ENCODE data around the gene RIPK3. TPM values are rescaled to one million over a fixed set of nuclear protein-coding genes. Genes with fewer than 3 reads are reported as not detected.

The RIPK3 gene
- total and polyA plus RNA-seq, 12 donors, result 1.7 to 7.1 (median 3.5) TPM

DNA sequence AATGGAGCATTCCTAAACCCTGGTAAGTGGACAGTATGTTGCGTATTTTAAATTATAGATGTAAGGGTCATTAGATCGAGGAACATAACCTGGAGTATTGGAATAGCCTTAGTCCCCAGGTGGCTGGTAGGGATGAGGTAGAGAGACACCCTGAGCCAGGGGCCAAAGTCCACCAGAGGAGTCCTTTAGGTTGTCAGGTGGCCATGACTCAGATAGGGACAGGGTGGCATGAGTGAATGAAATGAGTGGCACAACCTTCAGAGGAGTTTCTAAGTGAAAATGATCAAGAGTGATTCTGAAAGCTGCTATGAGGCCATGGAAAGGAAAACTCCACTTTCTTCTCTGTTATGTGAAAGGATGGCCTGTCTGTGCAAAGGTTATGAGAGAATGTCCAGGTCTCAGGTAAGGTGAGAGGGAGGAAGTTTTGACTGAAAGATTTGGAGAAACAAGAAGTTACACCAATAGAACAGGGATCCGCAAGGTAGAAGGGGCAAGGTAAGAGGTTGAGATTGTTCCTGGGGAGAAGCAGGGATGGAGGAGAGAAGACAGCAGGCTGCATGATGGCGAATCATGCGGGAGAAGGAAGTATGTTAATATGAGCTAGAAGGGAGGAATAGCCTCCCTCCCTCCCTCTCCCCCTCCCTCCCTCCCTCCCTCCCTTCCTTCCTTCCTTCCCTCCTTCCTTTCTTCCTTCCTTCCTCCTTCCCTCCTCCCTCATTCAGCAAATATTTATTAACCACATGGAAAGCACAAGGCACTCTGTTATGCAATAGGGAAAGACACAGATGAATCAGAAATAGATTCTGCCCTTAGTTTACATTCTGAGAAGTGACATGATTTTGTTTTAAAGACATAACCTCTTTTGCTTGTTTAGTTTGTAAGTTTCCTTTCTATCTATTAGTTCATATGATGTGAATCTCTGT is 14.0 kb upstream of the RIPK3 start:
- 71 to 82% methylated on average over 5 of the region's 5 CpGs for WGBS, 2 donors
- intact Hi-C loops (cut with DNase I), result no loop called here
- H3K27ac ChIP-seq, result peak overlapping the region in 1 of 10 donors; percentile 31

DNA sequence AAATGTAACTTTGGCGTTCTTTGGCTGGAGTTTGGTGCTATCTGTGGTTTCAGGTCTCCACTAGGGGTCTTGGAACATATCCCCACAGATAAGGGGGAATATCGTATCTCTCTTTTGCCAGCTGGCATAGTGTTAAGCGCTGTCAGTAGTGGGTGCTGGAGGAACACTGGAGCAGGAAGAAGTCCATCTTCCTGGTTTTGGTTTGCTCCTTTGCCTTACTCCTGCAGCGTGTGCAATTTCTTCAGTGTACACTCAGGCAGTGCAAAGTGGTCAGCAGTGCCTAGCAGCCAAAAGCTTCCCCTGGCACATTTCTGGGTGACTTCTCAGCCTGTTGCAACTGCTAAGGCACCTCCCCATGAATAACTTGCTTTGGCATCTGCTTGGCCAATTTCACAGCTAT is 11.7 kb upstream of the RIPK3 start:
- Histone ChIP-seq H3K4me3 (no peak overlapping the region), H3K36me3 (no peaks in the 10 kb centered on the region), H3K27me3 (peaks cover 0 to 26% (median 14%) of the 10 kb centered on the region in 7 donors), H3K27ac (no peak overlapping the region), H3K9me3 (no peaks in the 10 kb centered on the region), H3K4me1 (peaks cover 0 to 19% (median 6%) of the 10 kb centered on the region in 9 donors)
- WGBS, 2 donors, result 16 to 18% methylated on average over 4 of the region's 4 CpGs
- ATAC-seq (peak; percentile 30 to 61 (median 48)), DNase-seq (no peak)
- TF ChIP-seq, protein P1, sequence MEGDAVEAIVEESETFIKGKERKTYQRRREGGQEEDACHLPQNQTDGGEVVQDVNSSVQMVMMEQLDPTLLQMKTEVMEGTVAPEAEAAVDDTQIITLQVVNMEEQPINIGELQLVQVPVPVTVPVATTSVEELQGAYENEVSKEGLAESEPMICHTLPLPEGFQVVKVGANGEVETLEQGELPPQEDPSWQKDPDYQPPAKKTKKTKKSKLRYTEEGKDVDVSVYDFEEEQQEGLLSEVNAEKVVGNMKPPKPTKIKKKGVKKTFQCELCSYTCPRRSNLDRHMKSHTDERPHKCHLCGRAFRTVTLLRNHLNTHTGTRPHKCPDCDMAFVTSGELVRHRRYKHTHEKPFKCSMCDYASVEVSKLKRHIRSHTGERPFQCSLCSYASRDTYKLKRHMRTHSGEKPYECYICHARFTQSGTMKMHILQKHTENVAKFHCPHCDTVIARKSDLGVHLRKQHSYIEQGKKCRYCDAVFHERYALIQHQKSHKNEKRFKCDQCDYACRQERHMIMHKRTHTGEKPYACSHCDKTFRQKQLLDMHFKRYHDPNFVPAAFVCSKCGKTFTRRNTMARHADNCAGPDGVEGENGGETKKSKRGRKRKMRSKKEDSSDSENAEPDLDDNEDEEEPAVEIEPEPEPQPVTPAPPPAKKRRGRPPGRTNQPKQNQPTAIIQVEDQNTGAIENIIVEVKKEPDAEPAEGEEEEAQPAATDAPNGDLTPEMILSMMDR (IDR thresholded peaks at IDR 0.05), result peak in 1 of 9 donors; percentile 5
- intact Hi-C loops (cut with DNase I), result no loop called here

More for the DNA sequence above, 14.0 kb upstream of the RIPK3 start:
- TF ChIP-seq, protein P1 (IDR thresholded peaks at IDR 0.05), result no peak
- H3K4me1 ChIP-seq, result peaks cover 0 to 19% (median 0%) of the 10 kb centered on the region in 9 donors
- DNase-seq (no peak), ATAC-seq (no peak)
- no peaks in the 10 kb centered on the region for H3K36me3 ChIP-seq
- H3K27me3 ChIP-seq, result peaks cover 0 to 29% (median 14%) of the 10 kb centered on the region in 7 donors
- H3K9me3 ChIP-seq, result no peaks in the 10 kb centered on the region
- no peak overlapping the region for H3K4me3 ChIP-seq

DNA sequence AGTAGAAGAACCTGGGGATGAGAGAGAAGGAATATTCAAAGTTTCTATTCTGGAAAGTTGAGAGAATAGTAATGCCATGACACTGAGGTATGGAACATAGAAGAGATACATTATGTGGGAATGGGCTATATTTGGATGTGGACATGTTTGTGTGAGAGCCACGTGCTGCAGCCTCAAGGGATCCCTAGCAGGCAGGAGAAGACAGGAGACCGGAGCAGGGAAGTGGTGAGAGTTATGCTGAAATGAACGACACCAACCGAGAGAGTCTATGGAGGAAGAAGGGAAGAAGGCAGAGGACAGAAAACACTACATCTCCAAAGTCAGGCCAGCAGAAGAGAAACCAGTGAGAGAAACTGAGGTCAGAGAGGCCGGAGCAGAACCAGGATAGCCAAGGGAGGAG is 10.0 kb upstream of the RIPK3 start:
- DNase-seq (no peak), ATAC-seq (no peak)
- H3K27ac ChIP-seq, result no peak overlapping the region
- WGBS, 2 donors, result 40 to 65% methylated on average over 5 of the region's 5 CpGs
- H3K4me3 ChIP-seq, result no peak overlapping the region
- TF ChIP-seq, protein P1 (IDR thresholded peaks at IDR 0.05), result no peak
- peaks cover 0 to 26% (median 8%) of the 10 kb centered on the region in 7 donors for H3K27me3 ChIP-seq
- H3K36me3 ChIP-seq, result no peaks in the 10 kb centered on the region
- H3K4me1 ChIP-seq, result peaks cover 0 to 17% (median 7%) of the 10 kb centered on the region in 9 donors
- H3K9me3 ChIP-seq, result no peaks in the 10 kb centered on the region
- intact Hi-C loops (cut with DNase I), result no loop called here

DNA sequence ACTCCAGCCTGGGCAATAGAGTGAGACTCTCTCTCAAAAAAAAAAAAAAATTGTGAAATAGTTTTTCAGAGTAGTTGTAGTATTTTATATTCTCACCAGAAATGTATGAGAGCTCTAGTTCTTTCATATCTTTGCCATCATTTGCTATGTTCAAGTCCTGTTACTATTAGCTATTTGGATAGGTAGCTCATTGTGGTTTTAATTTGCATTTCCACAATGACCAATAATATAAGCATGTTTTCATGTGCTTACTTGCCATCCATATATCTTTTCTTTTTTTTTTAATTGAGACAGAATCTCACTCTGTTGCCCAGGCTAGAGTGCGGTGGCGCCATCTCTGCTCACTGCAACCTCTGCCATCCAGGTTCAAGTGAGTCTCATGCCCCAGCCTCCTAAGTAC is 8.4 kb upstream of the RIPK3 start:
- TF ChIP-seq, protein P1 (IDR thresholded peaks at IDR 0.05), result no peak
- H3K36me3 ChIP-seq, result no peaks in the 10 kb centered on the region
- H3K9me3 ChIP-seq, result no peaks in the 10 kb centered on the region
- H3K4me3 ChIP-seq, result no peak overlapping the region
- peaks cover 0 to 20% (median 6%) of the 10 kb centered on the region in 7 donors for H3K27me3 ChIP-seq
- no peak for DNase-seq
- H3K4me1 ChIP-seq, result peaks cover 0 to 17% (median 7%) of the 10 kb centered on the region in 9 donors
- WGBS, 2 donors, result 95 to 98% methylated on average over 2 of the region's 2 CpGs
- ATAC-seq, result no peak
- intact Hi-C loops (cut with DNase I), result no loop called here
- peak overlapping the region in 2 of 10 donors; percentile 70 to 72 for H3K27ac ChIP-seq

Measured in heart right ventricle (tissue), 16 donors.